ENCODE data around the gene GTSE1.
"Not testable (repeated sequence)": the region's sequence is repeated elsewhere in the genome, so short reads cannot be mapped to it uniquely, and the experiment has no call there.

Gene GTSE1

GRCh38 chr22:46256358-46256958 is 40.2 kb upstream of the GTSE1 start:
- no peak overlapping the region for H3K4me3 ChIP-seq (ENCODE audit: control insufficient read depth, low read depth, low read length)
- TF ChIP-seq CTCF (IDR thresholded peaks at IDR 0.05; ENCODE audit: control insufficient read depth, insufficient read depth, low read depth, low read length, missing control alignments): no peak
- no peak for DNase-seq (ENCODE audit: low read depth)

GRCh38 chr22:46259374-46259773 is 37.3 kb upstream of the GTSE1 start:
- no peak overlapping the region for H3K4me3 ChIP-seq (ENCODE audit: control insufficient read depth, low read depth, low read length)
- TF ChIP-seq CTCF (IDR thresholded peaks at IDR 0.05; ENCODE audit: control insufficient read depth, insufficient read depth, low read depth, low read length, missing control alignments): no peak
- no peak for DNase-seq (ENCODE audit: low read depth)

- TF ChIP-seq CTCF (IDR thresholded peaks at IDR 0.05; ENCODE audit: control insufficient read depth, insufficient read depth, low read depth, low read length, missing control alignments): no peak
- no peak overlapping the region for H3K4me3 ChIP-seq (ENCODE audit: control insufficient read depth, low read depth, low read length)
- DNase-seq (ENCODE audit: low read depth): no peak
These were observed 36.6 kb upstream of the GTSE1 start for GRCh38 chr22:46260038-46260437.

- no peak for DNase-seq (ENCODE audit: low read depth)
- TF ChIP-seq CTCF (IDR thresholded peaks at IDR 0.05; ENCODE audit: control insufficient read depth, insufficient read depth, low read depth, low read length, missing control alignments): peak; percentile 12
- H3K4me3 ChIP-seq (ENCODE audit: control insufficient read depth, low read depth, low read length): no peak overlapping the region
These were observed 34.0 kb upstream of the GTSE1 start for GRCh38 chr22:46262449-46263215.

GRCh38 chr22:46263216-46263590 is 33.5 kb upstream of the GTSE1 start, which contains the start of gene PKDREJ:
TSS of gene PKDREJ (minus strand) at chr22:46263343. CDS start at chr22:46263322, 21 bp downstream.
- TF ChIP-seq CTCF (IDR thresholded peaks at IDR 0.05; ENCODE audit: control insufficient read depth, insufficient read depth, low read depth, low read length, missing control alignments): no peak
- no peak for DNase-seq (ENCODE audit: low read depth)
- H3K4me3 ChIP-seq (ENCODE audit: control insufficient read depth, low read depth, low read length): no peak within 1 kb of the TSS

GRCh38 chr22:46264520-46264919 is 32.1 kb upstream of the GTSE1 start:
- not testable (repeated sequence) for H3K4me3 ChIP-seq (ENCODE audit: control insufficient read depth, low read depth, low read length); DNase-seq (ENCODE audit: low read depth)

GRCh38 chr22:46265627-46266026 is 31.0 kb upstream of the GTSE1 start:
- not testable (repeated sequence) for H3K4me3 ChIP-seq (ENCODE audit: control insufficient read depth, low read depth, low read length); DNase-seq (ENCODE audit: low read depth)

All from AG09309 (cell line).